Measurements from ENCODE around the gene NSD2.

DNA sequence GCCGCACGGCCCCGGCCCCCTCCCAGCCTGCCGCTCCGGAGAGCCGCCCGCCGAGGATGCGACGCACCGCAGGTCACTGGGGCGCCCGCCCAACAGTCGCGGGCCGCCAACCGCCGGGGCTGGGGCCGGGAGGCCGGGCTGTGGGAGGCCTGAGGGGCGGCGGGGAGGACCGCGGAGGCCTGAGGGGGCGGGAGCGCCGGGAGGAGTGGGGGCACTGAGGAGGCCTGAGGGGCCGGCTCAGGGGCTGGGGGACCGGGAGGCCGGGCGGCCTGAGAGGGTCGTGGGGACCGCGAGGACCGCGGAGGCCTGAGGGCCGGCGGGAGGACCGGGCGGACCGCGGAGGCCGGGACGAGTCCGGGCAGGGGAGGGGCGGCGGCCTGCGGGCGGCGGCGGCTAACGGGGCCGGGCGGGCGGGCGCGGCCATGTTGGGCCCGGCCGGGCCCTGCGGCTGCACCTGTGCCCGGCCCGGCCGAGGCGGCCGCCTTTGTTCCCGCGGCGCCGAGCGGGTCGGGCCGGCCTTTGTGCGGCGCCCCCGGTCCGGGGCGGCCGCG is 353 bp downstream of the NSD2 start:
- TF ChIP-seq, protein P1, sequence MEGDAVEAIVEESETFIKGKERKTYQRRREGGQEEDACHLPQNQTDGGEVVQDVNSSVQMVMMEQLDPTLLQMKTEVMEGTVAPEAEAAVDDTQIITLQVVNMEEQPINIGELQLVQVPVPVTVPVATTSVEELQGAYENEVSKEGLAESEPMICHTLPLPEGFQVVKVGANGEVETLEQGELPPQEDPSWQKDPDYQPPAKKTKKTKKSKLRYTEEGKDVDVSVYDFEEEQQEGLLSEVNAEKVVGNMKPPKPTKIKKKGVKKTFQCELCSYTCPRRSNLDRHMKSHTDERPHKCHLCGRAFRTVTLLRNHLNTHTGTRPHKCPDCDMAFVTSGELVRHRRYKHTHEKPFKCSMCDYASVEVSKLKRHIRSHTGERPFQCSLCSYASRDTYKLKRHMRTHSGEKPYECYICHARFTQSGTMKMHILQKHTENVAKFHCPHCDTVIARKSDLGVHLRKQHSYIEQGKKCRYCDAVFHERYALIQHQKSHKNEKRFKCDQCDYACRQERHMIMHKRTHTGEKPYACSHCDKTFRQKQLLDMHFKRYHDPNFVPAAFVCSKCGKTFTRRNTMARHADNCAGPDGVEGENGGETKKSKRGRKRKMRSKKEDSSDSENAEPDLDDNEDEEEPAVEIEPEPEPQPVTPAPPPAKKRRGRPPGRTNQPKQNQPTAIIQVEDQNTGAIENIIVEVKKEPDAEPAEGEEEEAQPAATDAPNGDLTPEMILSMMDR (IDR thresholded peaks at IDR 0.05) = no peak
- TF ChIP-seq POLR2A (IDR thresholded peaks at IDR 0.05) = no peak
